GDM1 (cell line): ENCODE data around the gene GJC1.
"Not testable (repeated sequence)": the region's sequence is repeated elsewhere in the genome, so short reads cannot be mapped to it uniquely, and the experiment has no call there.

Source experiments
- DNase-seq: peaks from one replicate; lab custom pipeline; 2025; lab: John Stamatoyannopoulos, UW

GJC1 gene

DNA sequence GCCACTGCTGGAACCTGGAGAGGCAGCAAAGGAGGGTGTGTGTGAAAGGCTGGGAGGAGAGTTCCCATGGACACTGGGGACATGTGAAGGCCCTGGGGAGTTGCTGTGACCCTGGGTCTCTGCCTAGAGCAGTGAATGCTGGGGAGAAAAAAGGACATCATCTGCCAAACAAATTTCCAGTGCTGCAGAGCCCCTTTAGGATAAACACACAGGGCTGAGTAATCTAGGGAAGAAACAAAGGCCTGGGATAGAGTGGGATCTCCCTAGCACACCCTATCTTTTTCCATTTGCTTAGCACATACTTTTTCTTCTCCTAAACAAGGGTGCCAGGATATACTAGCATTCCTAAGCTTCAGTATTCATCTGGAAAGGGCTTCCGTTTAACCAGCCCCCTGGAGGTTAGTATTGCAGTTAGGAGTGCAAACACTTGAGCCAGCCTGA is 14.3 kb upstream of the GJC1 start:
- DNase-seq = no peak

- no peak for DNase-seq
Observed at GRCh38 chr17:44842748-44843147, 12.7 kb upstream of the GJC1 start.

DNA sequence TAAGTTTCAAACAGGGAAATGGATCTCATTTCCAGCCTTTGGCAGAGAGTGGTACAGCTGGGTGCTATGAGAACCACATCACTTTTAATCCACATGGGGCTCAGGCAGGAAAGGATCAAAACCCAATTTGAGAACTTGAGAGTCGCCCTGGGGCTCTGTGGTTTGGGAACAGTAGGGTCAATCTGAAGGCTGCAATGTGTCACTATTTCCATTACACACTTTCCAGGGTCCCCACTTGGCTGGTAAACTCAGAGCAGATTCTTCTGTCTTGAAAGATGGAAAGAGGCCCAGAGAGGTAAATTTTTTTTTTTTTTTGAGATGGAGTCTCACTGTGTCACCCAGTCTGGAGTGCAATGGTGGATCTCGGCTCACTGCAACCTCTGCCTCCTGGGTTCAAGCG is 10.8 kb upstream of the GJC1 start:
- no peak for DNase-seq

DNA sequence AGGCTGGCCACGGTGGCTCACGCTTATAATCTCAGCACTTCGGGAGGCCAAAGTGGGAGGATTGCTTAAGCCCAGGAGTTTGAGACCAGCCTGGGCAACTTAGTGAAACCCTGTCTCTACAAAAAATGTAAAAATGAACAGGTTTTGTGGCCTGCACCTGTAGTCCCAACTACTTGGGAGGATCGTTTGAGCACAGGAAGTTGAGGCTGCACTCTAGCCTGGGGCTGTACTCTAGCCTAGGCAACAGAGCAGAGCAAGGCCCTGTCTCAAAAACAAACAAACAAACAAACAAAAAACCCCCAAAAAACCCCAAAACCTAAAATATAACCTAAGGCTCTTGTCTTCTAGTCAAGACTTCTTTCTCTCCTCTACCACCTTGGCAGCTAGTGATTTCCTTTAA is 10.2 kb upstream of the GJC1 start:
- no peak for DNase-seq

DNA sequence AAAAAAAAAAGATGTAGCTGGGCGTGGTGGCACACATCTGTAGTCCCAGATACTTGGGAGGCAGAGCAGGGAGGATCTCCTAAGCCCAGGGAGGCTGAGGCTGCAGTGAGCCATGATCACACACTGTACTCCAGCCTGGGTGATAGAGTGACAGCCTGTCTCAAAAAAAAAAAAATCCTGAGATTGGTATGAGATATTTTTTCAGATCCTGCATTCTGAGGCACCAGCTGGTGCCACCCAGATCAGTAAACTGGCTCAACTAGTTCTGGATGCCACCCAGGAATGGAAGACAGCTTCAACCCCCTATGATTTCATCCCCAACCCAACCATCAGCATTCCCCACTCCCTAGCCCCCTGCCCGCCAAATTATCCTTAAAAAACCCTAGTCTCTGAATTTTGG is 7.1 kb upstream of the GJC1 start:
- no peak for DNase-seq

GRCh38 chr17:44832805-44833204 is 2.7 kb upstream of the GJC1 start:
- DNase-seq = no peak

DNA sequence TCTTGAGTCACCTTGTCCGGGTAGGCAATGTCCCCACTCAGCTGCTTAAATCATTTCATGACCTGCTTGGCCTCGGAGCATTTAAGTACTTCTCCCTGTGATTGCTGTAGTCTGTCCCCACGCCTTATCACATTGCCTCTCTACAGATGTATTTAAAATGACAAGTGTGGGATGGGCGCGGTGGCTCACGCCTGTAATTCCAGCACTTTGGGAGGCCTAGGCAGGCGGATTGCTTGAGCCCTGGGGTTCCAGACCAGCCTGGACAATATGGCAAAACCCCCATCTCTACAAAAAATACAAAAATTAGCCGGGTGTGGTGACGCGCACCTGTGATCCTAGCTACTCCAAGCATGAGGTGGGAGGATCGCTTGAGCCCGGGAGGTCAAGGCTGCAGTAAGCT is 1.3 kb upstream of the GJC1 start:
- no peak for DNase-seq

- no peak for DNase-seq
Observed at GRCh38 chr17:44830359-44831288, 537 bp upstream of the GJC1 start.

- peak; percentile 23 for DNase-seq
Observed at GRCh38 chr17:44828919-44829522, 1.1 kb downstream of the GJC1 start.

DNA sequence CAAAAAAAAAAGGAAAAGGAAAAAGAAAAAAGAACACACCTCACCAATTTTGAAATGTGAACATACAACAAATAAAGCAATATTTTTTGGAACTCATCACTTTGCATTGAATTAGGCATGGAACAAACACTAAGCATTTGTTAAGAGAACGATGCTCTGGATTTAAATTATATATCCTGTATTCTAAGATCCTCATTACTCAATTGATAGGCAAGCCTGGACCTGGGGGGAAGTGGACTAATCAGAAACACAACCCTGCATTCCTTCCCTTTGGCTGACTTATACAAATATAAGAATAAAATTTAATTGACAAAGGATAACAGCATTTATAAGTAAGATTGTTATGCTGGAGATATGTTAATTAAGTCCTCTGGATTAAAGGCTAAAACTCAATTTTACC is 2.2 kb downstream of the GJC1 start:
- no peak for DNase-seq

DNA sequence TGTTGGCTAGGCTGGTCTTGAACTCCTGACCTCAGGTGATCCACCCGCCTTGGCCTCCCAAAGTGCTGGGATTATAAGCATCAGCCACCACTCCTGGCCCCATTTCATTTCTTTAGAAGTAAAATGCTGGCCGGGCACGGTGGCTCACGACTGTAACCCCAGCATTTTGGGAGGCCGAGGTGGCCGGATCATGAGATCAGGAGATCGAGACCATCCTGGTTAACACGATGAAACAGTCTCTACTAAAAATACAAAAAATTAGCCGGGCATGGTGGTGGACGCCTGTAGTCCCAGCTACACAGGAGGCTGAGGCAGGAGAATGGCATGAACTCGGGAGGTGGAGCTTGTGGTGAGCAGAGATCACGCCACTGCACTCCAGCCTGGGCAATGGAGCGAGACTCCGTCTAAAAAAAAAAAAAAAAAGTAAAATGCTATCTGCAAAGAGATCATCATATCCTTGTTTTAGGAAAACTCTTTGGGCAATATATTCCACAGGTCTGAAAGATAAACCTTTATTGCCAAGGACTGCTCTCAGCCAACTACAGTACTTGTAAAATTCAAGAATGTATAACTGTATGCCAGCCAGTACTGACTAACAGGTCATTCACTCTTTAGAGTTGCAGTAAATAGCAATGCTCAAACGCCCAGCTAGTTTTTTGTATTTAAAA is 3.8 kb downstream of the GJC1 start:
- DNase-seq = no peak

DNA sequence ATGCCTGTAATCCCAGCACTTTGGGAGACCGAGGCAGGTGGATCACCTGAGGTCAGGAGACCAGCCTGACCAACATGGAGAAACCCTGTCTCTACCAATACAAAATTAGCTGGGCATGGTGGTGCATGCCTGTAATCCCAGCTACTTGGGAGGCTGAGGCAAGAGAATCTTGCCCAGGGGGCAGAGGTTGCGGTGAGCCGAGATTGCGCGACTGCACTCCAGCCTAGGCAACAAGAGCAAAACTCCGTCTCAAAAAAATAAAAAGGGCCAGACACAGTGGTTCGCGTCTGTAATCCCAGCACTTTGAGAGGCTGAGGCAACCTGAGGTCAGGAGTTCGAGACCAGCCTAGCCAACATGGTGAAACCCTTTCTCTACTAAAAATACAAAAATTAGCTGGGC is 4.9 kb downstream of the GJC1 start:
- DNase-seq = not testable (repeated sequence)

- no peak for DNase-seq
Observed at GRCh38 chr17:44820631-44821212, 9.4 kb downstream of the GJC1 start.

GRCh38 chr17:44818508-44818907 is 11.6 kb downstream of the GJC1 start:
- not testable (repeated sequence) for DNase-seq

DNA sequence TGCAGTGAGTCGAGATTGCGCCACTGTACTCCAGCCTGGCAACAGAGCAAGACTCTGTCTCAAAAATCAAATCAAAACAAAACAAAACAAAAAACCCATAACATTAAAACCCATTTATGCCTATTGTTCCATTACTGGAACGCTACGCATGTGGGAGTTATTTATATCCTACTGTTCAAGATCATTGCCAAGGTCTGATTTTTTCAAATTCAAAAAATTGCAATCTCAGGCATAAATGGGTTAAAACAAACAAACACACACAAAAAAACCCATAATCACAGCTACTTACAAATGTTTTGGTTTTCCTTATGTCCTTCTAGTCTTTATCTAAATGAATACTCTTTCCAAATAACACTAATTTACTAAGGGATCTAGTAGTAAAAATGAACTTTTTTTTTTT is 17.8 kb downstream of the GJC1 start:
- DNase-seq = no peak

DNA sequence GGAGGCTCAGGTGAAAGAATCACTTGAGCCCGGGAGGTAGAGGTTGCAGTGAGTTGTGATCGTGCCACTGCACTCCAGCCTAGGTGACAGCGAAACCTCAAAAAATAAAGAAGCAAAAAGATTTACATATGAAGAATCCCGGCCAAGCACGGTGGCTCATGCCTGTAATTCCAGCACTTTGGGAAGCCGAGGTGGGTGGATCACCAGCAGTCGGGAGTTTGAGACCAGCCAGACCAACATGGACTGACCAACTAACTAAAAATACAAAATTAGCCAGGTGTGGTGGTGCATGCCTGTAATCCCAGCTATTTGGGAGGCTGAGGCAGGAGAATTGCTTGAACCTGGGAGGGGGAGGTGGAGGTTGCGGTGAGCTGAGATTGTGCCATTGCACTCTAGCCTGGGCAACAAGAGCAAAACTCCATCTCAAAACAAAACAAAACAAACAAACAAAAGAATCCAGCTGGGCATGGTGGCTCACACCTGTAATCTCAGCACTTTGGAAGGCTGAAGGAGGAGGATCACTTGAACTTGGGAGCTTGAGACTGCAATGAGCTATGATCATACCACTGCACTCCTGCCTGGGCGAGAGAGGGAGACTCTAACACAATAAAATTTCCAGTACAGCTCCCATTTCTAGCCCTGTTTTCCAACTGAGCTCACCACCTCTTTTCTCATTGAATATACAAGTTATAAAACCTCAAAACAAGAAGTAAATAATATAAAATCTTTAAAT is 21.3 kb downstream of the GJC1 start:
- DNase-seq = not testable (repeated sequence)

- DNase-seq = no peak
Observed at GRCh38 chr17:44808156-44808555, 21.9 kb downstream of the GJC1 start.

DNA sequence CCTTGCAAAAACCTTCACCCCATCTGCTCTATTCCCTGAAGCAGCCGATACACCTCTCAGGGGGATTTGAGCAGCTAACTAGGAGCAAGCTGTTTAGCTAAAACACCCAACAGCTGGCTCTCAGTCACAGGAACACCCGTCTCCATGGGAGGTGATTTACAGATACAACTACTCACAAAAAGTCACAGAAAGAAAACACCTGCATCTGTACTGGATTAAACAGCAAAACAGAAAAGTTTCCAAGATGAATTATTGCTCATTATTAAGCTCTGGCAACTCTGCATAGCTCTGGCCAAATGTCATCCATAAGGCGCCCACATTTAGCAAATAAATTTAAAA is 22.3 kb downstream of the GJC1 start:
- DNase-seq = no peak

- no peak for DNase-seq
Observed at GRCh38 chr17:44807093-44807816, 22.8 kb downstream of the GJC1 start.

- no peak for DNase-seq
Observed at GRCh38 chr17:44804302-44805089, 25.6 kb downstream of the GJC1 start.

DNA sequence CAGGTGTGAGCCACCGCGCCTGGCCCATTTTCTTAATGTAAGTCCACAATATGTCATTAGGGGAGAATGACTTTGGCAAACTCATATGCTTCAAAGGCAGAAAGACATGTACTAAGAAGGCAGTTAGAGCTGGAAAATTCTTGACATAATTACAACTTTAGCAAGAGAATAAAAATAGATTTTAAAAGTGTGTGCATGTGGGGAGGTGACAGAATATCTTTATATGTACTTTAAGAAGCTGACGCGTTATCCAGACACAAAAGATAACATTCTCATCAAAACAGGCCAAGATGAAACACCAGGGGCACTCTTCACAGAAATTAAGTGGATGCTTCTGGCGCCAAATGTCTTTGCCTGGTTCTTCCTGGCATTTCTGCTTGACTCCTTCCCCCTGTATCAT is 28.2 kb downstream of the GJC1 start:
- DNase-seq = no peak
